GM19193 (cell line): ENCODE results near the gene DLL1.

Source experiments
- POLR2A ChIP-seq: IDR thresholded peaks from 4 replicates; pipeline ENCODE4 v1.6.1; 2011; ENCODE audit not compliant: insufficient read depth, insufficient read length; ENCODE audit errors: extremely low read depth

The DLL1 gene

GRCh38 chr6:170277893-170278742 lies 12.8 kb downstream of the DLL1 start:
- no peak for TF ChIP-seq POLR2A

- no peak for TF ChIP-seq POLR2A
These were observed 14.4 kb downstream of the DLL1 start for GRCh38 chr6:170276369-170277057.

- TF ChIP-seq POLR2A: no peak
These were observed 15.9 kb downstream of the DLL1 start for GRCh38 chr6:170274713-170275560.

- TF ChIP-seq POLR2A: no peak
These were observed 17.2 kb downstream of the DLL1 start for GRCh38 chr6:170273681-170274080.

- no peak for TF ChIP-seq POLR2A
These were observed 17.7 kb downstream of the DLL1 start for GRCh38 chr6:170273191-170273590.

GRCh38 chr6:170272341-170273065 lies 18.4 kb downstream of the DLL1 start:
- TF ChIP-seq POLR2A: no peak

GRCh38 chr6:170271771-170272314 lies 19.0 kb downstream of the DLL1 start:
- TF ChIP-seq POLR2A: no peak

- TF ChIP-seq POLR2A: no peak
These were observed 19.8 kb downstream of the DLL1 start for GRCh38 chr6:170270984-170271593.

- no peak for TF ChIP-seq POLR2A
These were observed 20.9 kb downstream of the DLL1 start for GRCh38 chr6:170269846-170270541.

- TF ChIP-seq POLR2A: no peak
These were observed 21.6 kb downstream of the DLL1 start for GRCh38 chr6:170269151-170269845.

- TF ChIP-seq POLR2A: no peak
These were observed 22.4 kb downstream of the DLL1 start for GRCh38 chr6:170268216-170269129.

- TF ChIP-seq POLR2A: no peak
These were observed 23.2 kb downstream of the DLL1 start for GRCh38 chr6:170267688-170268087.
